CD4-positive, alpha-beta T cell (primary cell): Measurements from ENCODE around the gene GAREM2. TPM values are rescaled to one million over a fixed set of nuclear protein-coding genes. Genes with fewer than 3 reads are reported as not detected.

ENCODE experiments used
- ATAC-seq: fragments of 200-7000 bp; cut with Tn5 transposase; one replicate; pipeline ENCODE4 v1.10.0; 2022; ENCODE audit warnings: mild to moderate bottlenecking; ENCODE audit not compliant: poor library complexity
- CTCF ChIA-PET: fragments of 350-600 bp; sonication (Branson Sonifier 250); formaldehyde crosslinking; loops from one replicate; lab custom pipeline; 2021; ENCODE audit warnings: antibody characterized with exemption, inconsistent platforms; lab: Charles Lee
- POLR2A ChIA-PET: fragments of 350-600 bp; sonication (Branson Sonifier 250); formaldehyde crosslinking; loops from one replicate; lab custom pipeline; 2021; ENCODE audit warnings: antibody characterized with exemption, inconsistent platforms; lab: Charles Lee
- DNase-seq, 14 experiments: peaks; one replicate each; pipeline ENCODE4 v3.0.0-alpha.2; 2013 to 2020; ENCODE audit warnings: mixed read lengths in 2 of 14
- H3K27ac ChIP-seq, 2 donors: one replicate each; pipeline versions ENCODE4 v1.5.1 to v1.7.0; 2013; ENCODE audit warnings: low read length in 2 of 2, low read depth in 1 of 2, mild to moderate bottlenecking in 1 of 2
- H3K27me3 ChIP-seq, 2 experiments: 1 replicate in 1 of 2; 2 replicates in 1 of 2; pipeline versions ENCODE4 v1.6.1 to v1.7.0; 2013; ENCODE audit warnings: low read length in 2 of 2, control low read depth in 1 of 2, mild to moderate bottlenecking in 1 of 2, moderate library complexity in 1 of 2; ENCODE audit not compliant: insufficient read depth in 2 of 2, control insufficient read depth in 1 of 2
- H3K36me3 ChIP-seq: one replicate; pipeline ENCODE4 v1.6.1; 2013; ENCODE audit warnings: low read length, control low read depth; ENCODE audit not compliant: insufficient read depth
- H3K4me1 ChIP-seq: one replicate; pipeline ENCODE4 v1.6.1; 2013; ENCODE audit warnings: low read length, control low read depth; ENCODE audit not compliant: insufficient read depth
- H3K4me3 ChIP-seq: one replicate; pipeline ENCODE4 v1.5.1; 2013; ENCODE audit warnings: mild to moderate bottlenecking, low read length, moderate library complexity
- H3K9me3 ChIP-seq, 2 experiments: 1 replicate in 1 of 2; 2 replicates in 1 of 2; pipeline versions ENCODE4 v1.6.1 to v1.7.0; 2013; ENCODE audit warnings: low read length in 2 of 2, mild to moderate bottlenecking in 2 of 2, control low read depth in 1 of 2, moderate library complexity in 1 of 2; ENCODE audit not compliant: control insufficient read depth in 1 of 2, insufficient read depth in 1 of 2
- H3K27ac Mint-ChIP-seq: one replicate; pipeline ENCODE4 v1.8.0; 2020; ENCODE audit warnings: mixed read lengths
- H3K27me3 Mint-ChIP-seq: one replicate; pipeline ENCODE4 v1.8.0; 2021; ENCODE audit warnings: mixed read lengths
- H3K36me3 Mint-ChIP-seq: one replicate; pipeline ENCODE4 v1.8.0; 2021; ENCODE audit warnings: low read depth, mixed read lengths
- H3K4me1 Mint-ChIP-seq: one replicate; pipeline ENCODE4 v1.8.0; 2021; ENCODE audit warnings: low read depth, mixed read lengths
- H3K4me3 Mint-ChIP-seq: one replicate; pipeline ENCODE4 v1.8.0; 2020; ENCODE audit warnings: mild to moderate bottlenecking, mixed read lengths
- H3K9me3 Mint-ChIP-seq: one replicate; pipeline ENCODE4 v1.8.0; 2020; ENCODE audit warnings: mixed read lengths
- intact Hi-C, 2 experiments: fragments of 100-400 bp; cut with DNase I in 1 of 2; cut with micrococcal nuclease in 1 of 2; formaldehyde crosslinking; loops; one replicate each; pipeline versions ENCODE4 v1.15.1 to v1.9.0; 2023 to 2025; cut with DNase I, micrococcal nuclease
- total RNA-seq, 174 experiments: library from RNA in 2 of 174; stranded (reverse) in 2 of 174; gene quantifications; one replicate each; pipeline ENCODE4 v1.2.3 and lab custom pipeline; 2021 to 2026
- TF ChIP-seq, protein P1 (sequence below): fragments of 200-600 bp; IDR thresholded peaks from one replicate; pipeline ENCODE4 v1.8.0; 2022; ENCODE audit warnings: antibody characterized with exemption, mild to moderate bottlenecking

The GAREM2 gene
- total RNA-seq, 2 experiments from 2014 or later, result 4.3 to 7.3 TPM

GRCh38 chr2:26139269-26140183, 33.4 kb upstream of the GAREM2 start:
- H3K36me3 ChIP-seq, result peaks cover 11% of the 10 kb centered on the region
- Mint-ChIP-seq H3K4me1 (no peaks in the 10 kb centered on the region), H3K4me3 (no peak overlapping the region), H3K9me3 (no peaks in the 10 kb centered on the region), H3K27ac (no peak overlapping the region), H3K27me3 (no peaks in the 10 kb centered on the region), H3K36me3 (peaks cover 29% of the 10 kb centered on the region)
- TF ChIP-seq, protein P1, sequence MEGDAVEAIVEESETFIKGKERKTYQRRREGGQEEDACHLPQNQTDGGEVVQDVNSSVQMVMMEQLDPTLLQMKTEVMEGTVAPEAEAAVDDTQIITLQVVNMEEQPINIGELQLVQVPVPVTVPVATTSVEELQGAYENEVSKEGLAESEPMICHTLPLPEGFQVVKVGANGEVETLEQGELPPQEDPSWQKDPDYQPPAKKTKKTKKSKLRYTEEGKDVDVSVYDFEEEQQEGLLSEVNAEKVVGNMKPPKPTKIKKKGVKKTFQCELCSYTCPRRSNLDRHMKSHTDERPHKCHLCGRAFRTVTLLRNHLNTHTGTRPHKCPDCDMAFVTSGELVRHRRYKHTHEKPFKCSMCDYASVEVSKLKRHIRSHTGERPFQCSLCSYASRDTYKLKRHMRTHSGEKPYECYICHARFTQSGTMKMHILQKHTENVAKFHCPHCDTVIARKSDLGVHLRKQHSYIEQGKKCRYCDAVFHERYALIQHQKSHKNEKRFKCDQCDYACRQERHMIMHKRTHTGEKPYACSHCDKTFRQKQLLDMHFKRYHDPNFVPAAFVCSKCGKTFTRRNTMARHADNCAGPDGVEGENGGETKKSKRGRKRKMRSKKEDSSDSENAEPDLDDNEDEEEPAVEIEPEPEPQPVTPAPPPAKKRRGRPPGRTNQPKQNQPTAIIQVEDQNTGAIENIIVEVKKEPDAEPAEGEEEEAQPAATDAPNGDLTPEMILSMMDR, result no peak
- ChIA-PET CTCF (interaction anchor here (1.3 kb wide), 1 partner anchor 148 kb away, joined by 3 read pairs; no protein-coding TSS in a partner anchor), POLR2A (no interaction called here)
- H3K9me3 ChIP-seq, result no peaks in the 10 kb centered on the region
- no peak for ATAC-seq
- intact Hi-C loops, result loop anchor here (5.0 to 10.0 kb wide), 4 partner anchors 52 to 715 kb away; no protein-coding TSS in a partner anchor
- H3K27me3 ChIP-seq, result no peaks in the 10 kb centered on the region
- H3K4me3 ChIP-seq, result no peak overlapping the region
- no peak overlapping the region for H3K27ac ChIP-seq
- DNase-seq, result no peak
- H3K4me1 ChIP-seq, result no peaks in the 10 kb centered on the region

GRCh38 chr2:26141145-26141769, 31.6 kb upstream of the GAREM2 start:
- Mint-ChIP-seq H3K27me3 (no peaks in the 10 kb centered on the region), H3K36me3 (peaks cover 13% of the 10 kb centered on the region), H3K4me1 (no peaks in the 10 kb centered on the region), H3K4me3 (no peak overlapping the region), H3K27ac (no peak overlapping the region), H3K9me3 (no peaks in the 10 kb centered on the region)
- H3K4me1 ChIP-seq, result no peaks in the 10 kb centered on the region
- DNase-seq (no peak), ATAC-seq (no peak)
- intact Hi-C loops, result loop anchor here (5.0 to 10.0 kb wide), 3 partner anchors 54 to 536 kb away; no protein-coding TSS in a partner anchor
- H3K4me3 ChIP-seq, result no peak overlapping the region
- TF ChIP-seq, protein P1, result no peak
- no peaks in the 10 kb centered on the region for H3K9me3 ChIP-seq
- no peaks in the 10 kb centered on the region for H3K36me3 ChIP-seq
- H3K27ac ChIP-seq, result no peak overlapping the region
- ChIA-PET POLR2A (interaction anchor here (0.6 kb wide), 1 partner anchor 136 kb away, joined by 3 read pairs; no protein-coding TSS in a partner anchor), CTCF (no interaction called here)
- H3K27me3 ChIP-seq, result no peaks in the 10 kb centered on the region

GRCh38 chr2:26144031-26144430, 28.9 kb upstream of the GAREM2 start:
- Histone ChIP-seq H3K27ac (no peak overlapping the region), H3K27me3 (peaks cover 0 to 5% of the 10 kb centered on the region in 2 experiments), H3K36me3 (no peaks in the 10 kb centered on the region), H3K9me3 (no peaks in the 10 kb centered on the region), H3K4me3 (no peak overlapping the region), H3K4me1 (no peaks in the 10 kb centered on the region)
- TF ChIP-seq, protein P1, result no peak
- ATAC-seq (no peak), DNase-seq (no peak)
- CTCF ChIA-PET, result interaction anchor here (1.6 to 1.7 kb wide), 2 partner anchors 56 to 152 kb away, joined by 3 to 11 read pairs; no protein-coding TSS in a partner anchor
- Mint-ChIP-seq H3K27ac (no peak overlapping the region), H3K4me1 (no peaks in the 10 kb centered on the region), H3K4me3 (no peak overlapping the region), H3K27me3 (peaks cover 4% of the 10 kb centered on the region), H3K9me3 (no peaks in the 10 kb centered on the region), H3K36me3 (no peaks in the 10 kb centered on the region)
- POLR2A ChIA-PET, result no interaction called here
- intact Hi-C loops, result loop anchor here (2.0 to 10.0 kb wide), 4 partner anchors 55 to 539 kb away; no protein-coding TSS in a partner anchor
